GM19324 (cell line): ENCODE results near the gene ADIPOQ.
"Not testable (repeated sequence)": the region's sequence is repeated elsewhere in the genome, so short reads cannot be mapped to it uniquely, and the experiment has no call there.

Experiments used
- ATAC-seq: cut with Tn5 transposase; IDR thresholded peaks from one replicate; pipeline ENCODE4 v1.9.1; 2021; ENCODE audit warnings: mild to moderate bottlenecking, moderate library complexity; ENCODE audit not compliant: unreplicated experiment, low FRiP score

ADIPOQ gene

GRCh38 chr3:186825872-186826409 is 16.6 kb upstream of the ADIPOQ start:
- no peak for ATAC-seq

- no peak for ATAC-seq
These were observed 16.0 kb upstream of the ADIPOQ start for GRCh38 chr3:186826410-186826975.

DNA sequence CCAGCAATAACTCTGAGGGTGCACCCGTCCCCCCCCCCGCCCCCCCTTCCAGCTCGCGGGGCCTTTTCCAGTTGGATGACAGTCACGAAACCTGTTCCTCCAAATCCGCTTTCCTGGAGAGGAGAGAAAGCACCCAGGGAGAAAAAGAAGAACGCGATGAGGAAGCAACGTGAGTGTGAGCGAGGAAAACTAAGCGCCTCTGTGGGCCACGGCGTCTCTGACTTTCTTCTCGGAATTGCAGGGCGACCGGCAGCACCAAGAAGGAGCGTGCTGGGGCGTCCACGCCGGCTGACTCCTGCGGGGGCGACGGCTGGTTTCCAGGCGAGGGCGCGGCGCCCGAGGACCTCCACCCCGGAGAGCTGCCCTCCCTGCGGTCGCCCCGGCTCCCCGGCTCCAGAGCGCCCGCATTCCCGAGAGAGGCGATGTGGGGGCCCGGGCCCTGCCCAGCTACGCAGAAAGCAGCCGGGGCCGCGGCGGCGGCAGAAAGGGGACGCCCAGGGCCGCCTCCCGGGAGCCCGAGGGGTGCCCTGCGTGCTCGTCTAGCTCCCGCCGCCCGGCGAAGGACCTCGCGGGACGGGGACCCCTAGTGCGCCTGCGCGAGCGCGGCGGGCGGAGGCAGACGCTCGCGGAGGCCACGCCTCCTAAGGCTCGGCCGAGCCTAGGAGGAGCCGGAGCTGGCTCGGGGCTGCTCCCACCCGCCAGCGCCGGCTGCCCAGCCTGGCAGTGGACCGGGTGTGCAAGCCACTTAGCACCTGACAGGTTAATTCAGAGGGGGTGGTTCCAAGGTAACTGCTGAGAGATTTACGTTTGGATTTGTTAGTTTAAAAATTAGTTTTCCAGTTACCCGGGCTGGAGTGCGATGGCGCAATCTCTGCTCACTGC is 15.3 kb upstream of the ADIPOQ start:
- ATAC-seq, result peak; percentile 88

- no peak for ATAC-seq
These were observed 14.2 kb upstream of the ADIPOQ start for GRCh38 chr3:186828340-186828739.

GRCh38 chr3:186831798-186832197 is 10.7 kb upstream of the ADIPOQ start:
- no peak for ATAC-seq

DNA sequence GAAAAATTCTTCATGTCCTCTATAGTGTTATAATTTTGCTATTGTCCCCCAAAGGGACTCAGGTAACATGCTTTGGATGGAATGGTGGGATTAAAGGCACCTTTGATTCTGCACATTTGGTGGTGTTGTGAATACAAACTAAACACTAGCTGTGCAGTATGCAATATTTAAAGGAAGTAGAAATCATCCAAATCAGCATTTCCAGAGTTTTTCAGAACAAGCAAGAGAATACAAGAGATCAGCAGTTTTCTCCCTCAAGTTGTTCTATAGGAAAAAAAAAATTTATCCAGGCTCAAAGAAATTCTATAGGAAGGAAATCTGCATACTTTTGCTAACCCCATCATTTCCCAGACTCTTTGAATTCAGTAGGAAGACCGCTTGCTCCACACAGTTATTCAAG is 10.2 kb upstream of the ADIPOQ start:
- ATAC-seq, result no peak

- ATAC-seq, result no peak
These were observed 2.5 kb upstream of the ADIPOQ start for GRCh38 chr3:186839874-186840641.

GRCh38 chr3:186841620-186842019 is 890 bp upstream of the ADIPOQ start:
- ATAC-seq, result no peak

GRCh38 chr3:186843039-186843432 is 526 bp downstream of the ADIPOQ start:
- no peak for ATAC-seq

- no peak for ATAC-seq
These were observed 2.4 kb downstream of the ADIPOQ start for GRCh38 chr3:186844908-186845307.

DNA sequence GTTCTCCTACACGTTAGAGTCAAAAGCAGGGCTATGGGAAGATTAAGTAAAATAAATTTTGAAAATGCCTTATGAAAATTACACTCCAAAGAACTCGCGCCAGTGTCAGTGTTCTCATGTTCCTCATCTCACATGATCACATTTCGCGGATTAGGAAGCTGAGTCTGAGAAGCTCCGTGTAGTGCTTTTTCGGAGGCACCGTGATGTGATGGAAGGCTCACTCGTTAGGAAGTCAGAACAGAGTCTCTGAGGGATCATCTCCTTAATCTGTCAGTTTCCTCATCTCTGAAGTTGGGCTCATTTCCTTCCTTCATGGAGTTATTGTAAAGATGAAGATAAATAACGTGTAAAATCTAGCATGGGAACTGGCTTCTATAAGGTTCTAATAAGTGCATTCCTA is 3.2 kb downstream of the ADIPOQ start:
- ATAC-seq, result no peak

DNA sequence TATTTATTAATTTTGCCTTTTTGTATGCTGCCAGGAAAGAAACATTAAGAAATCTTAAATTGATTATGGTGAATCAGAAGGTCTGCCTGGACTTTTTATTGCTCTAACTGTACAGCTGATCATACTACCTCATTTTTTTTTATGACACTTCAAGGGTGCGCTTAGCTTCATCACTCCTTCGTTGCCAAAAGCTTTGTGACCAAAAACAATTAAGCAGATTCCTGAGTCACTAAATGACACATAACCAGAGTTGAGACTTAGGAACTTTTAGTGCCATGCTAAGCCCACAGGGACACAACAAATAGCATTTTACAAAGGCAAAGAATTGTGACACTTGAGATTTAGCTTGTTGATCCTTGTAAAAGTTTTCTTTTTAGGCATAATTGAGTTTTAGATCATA is 4.9 kb downstream of the ADIPOQ start:
- no peak for ATAC-seq

GRCh38 chr3:186849374-186849975 is 7.0 kb downstream of the ADIPOQ start:
- ATAC-seq, result no peak

DNA sequence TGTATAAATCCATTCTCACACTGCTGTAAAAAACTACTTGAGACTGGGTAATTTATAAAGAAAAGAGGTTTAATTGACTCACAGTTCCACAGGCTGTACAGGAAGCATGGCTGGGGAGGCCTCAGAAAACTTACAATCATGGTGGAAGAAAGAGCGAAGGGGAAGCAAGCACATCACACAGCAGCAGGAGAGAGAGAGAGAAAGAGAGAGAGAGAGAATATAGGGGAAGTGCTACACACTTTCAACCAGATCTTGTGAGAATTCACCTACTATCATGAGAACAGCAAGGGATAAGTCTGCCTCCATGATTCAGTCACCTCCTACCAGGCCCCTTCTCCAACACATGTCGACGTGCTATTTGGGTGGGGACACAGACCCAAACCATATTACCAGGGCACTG is 9.3 kb downstream of the ADIPOQ start:
- not testable (repeated sequence) for ATAC-seq

- no peak for ATAC-seq
These were observed 10.5 kb downstream of the ADIPOQ start for GRCh38 chr3:186852994-186853393.

GRCh38 chr3:186854146-186854545 is 11.6 kb downstream of the ADIPOQ start:
- ATAC-seq, result no peak

DNA sequence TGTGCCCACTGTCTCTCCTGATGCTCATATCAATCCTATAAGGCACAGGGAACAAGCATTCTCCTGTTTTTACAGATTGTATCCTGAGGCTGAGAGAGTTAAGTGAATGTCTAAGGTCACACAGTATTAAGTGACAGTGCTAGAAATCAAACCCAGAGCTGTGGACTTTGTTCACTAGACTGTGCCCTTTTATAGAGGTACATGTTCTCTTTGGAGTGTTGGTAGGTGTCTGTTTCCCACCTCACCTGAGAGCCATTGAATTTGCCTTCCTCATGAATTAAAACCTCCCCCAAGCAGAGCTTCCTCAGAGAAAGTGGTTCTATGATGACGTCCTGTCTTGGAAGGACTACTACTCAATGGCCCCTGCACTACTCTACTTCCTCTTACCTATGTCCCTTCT is 12.4 kb downstream of the ADIPOQ start:
- no peak for ATAC-seq

DNA sequence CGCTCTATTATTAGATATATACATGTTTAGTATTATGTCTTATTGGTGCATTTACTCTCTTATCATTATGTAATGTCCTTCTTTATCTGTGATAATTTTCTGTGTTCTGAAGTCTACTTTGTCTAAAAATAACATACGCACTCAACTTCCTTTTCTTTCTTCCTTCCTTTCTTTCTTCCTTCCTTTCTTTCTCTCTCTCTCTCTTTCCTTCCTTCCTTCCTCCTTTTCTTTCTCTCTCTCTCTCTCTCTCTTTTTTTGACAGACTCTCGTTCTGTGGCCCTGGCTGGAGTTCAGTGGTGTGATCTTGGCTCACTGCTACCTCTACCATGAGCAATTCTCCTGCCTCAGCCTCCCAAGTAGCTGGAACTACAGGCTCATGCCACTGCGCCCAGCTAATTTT is 15.2 kb downstream of the ADIPOQ start:
- no peak for ATAC-seq

DNA sequence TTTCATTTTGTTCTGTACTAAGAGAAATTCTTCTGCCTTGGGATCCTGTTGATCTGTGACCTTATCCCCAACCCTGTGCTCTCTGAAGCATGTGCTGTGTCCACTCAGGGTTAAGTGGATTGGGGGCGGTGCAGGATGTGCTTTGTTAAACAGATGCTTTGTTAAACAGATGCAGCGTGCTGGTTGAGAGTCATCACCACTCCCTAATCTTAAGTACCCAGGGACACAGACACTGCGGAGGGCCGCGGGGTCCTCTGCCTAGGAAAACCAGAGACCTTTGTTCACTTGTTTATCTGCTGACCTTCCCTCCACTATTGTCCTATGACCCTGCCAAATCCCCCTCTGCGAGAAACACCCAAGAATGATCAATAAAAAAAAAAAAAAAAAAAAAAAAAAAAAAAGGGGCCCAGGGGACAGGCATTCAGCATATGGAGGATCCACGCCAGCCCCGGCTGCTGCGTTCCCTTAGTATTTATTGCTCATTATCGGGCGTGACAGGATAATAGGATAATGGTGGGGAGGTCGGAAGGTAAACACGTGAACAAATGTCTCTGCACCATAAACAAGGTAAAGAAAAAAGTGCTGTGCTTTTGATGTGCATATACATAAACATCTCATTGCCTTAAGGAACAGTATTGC is 22.8 kb downstream of the ADIPOQ start:
- not testable (repeated sequence) for ATAC-seq

DNA sequence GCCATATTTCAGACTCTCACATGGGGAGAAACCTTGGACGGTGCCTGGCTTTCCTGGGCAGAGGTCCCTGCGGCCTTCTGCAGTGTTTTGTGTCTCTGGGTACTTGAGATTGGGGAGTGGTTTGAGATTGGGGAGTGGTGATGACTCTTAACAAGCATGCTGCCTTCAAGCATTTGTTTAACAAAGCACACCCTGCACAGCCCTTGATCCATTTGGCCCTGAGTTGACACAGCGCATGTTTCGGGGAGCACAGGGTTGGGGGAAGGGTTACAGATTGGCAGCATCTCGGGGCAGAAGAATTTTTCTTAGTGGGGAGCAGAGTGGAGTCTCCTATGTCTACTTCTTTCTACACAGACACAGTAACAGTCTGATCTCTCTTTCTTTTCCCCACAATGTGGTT is 23.6 kb downstream of the ADIPOQ start:
- ATAC-seq, result not testable (repeated sequence)
